ENCODE results near the gene SLC43A2. TPM values are rescaled to one million over a fixed set of nuclear protein-coding genes. Genes with fewer than 3 reads are reported as not detected.

Gene SLC43A2
- total and polyA plus RNA-seq, 2 of the 13 experiments (the other 11 are each of a cell fraction or from before 2014, with no cell fraction given) = 7.3 to 20.0 TPM

DNA sequence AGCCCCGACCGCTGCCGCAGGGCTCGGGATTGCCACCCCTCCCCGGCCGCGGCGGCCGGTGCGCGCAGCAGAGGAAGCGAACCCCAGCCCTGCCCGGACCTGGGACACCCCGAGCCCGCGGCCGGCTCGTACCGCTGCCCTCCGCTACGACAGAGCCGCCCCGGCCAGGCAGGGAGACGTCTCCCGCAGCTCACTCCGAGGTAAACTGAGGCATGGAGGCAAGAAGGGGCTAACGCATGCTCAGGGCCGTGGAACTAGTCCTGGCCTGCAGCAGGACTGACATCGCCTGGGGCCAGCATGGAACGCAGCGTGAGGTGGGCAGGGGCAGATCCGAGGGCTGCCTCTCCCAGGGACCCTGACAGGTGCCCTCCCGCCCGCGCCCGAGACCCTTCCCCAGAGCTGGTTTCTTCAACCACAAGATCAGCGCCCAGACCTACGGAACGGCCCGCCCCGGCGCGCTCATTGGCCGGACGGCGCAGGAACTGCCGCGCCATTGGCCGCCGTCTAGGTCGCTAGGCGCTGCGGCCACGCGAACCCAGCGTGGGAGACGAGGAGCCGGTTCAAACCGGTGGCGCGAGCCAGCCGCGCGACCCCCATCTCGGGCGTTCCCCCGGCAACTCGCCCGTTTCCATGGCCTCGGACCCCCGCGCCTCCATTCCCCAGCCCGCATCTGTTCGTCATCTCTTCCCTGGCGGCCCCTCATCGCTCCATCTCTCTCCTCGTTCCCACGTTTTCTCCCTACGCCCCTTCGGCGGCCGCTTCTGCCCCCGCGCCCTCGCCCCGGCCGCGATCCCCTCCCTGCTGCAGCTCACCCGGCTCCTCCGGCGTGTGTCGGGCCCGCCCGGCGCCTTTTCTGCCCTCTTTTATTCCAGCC, at the start of gene SLC43A2 (continued):
- TF ChIP-seq ZNF788 (CRISPR knock-in tag; IDR thresholded peaks at IDR 0.05; ENCODE audit: borderline replicate concordance) = no peak
- TF ChIP-seq U2AF1 (optimal IDR thresholded peaks at IDR 0.05; ENCODE audit: low read depth, low read length) = no peak
- TF ChIP-seq, protein P1, sequence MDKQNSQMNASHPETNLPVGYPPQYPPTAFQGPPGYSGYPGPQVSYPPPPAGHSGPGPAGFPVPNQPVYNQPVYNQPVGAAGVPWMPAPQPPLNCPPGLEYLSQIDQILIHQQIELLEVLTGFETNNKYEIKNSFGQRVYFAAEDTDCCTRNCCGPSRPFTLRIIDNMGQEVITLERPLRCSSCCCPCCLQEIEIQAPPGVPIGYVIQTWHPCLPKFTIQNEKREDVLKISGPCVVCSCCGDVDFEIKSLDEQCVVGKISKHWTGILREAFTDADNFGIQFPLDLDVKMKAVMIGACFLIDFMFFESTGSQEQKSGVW (CRISPR knock-in tag; IDR thresholded peaks at IDR 0.05; ENCODE audit: borderline replicate concordance) = 0 out of 2 replicates have a peak, but pooled peaks have one; percentile 63
- no peak; the same call in 1 of the 2 replicates for TF ChIP-seq ZNF225 (CRISPR knock-in tag; IDR thresholded peaks at IDR 0.05)
- TF ChIP-seq STAT5B (CRISPR knock-in tag; IDR thresholded peaks at IDR 0.05) = no peak
- TF ChIP-seq, protein P2, sequence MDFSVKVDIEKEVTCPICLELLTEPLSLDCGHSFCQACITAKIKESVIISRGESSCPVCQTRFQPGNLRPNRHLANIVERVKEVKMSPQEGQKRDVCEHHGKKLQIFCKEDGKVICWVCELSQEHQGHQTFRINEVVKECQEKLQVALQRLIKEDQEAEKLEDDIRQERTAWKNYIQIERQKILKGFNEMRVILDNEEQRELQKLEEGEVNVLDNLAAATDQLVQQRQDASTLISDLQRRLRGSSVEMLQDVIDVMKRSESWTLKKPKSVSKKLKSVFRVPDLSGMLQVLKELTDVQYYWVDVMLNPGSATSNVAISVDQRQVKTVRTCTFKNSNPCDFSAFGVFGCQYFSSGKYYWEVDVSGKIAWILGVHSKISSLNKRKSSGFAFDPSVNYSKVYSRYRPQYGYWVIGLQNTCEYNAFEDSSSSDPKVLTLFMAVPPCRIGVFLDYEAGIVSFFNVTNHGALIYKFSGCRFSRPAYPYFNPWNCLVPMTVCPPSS (IDR thresholded peaks at IDR 0.05) = no peak
- no peak for TF ChIP-seq ZNF383 (CRISPR knock-in tag; IDR thresholded peaks at IDR 0.05; ENCODE audit: borderline replicate concordance)
- peak; percentile 86 for TF ChIP-seq RNF2 (conservative IDR thresholded peaks at IDR 0.05; ENCODE audit: low read depth)
- TF ChIP-seq IKZF5 (CRISPR knock-in tag; IDR thresholded peaks at IDR 0.05) = peak; percentile 48; the same call in 1 of the 2 replicates
- no peak for TF ChIP-seq CCAR2 (optimal IDR thresholded peaks at IDR 0.05; ENCODE audit: low read depth, low read length)
- no peak for TF ChIP-seq ZUFSP (CRISPR knock-in tag; IDR thresholded peaks at IDR 0.05; ENCODE audit: borderline replicate concordance)
- TF ChIP-seq SP1 (IDR thresholded peaks at IDR 0.05) = no peak
- 0 out of 2 replicates have a peak, but pooled peaks have one; percentile 54 for TF ChIP-seq SP1 (CRISPR knock-in tag; IDR thresholded peaks at IDR 0.05)
- no peak for TF ChIP-seq ZEB1 (IDR thresholded peaks at IDR 0.05; ENCODE audit: insufficient replicate concordance, low read depth)
- no peak for TF ChIP-seq MAFG (CRISPR knock-in tag; IDR thresholded peaks at IDR 0.05)
- TF ChIP-seq ZFP36L1 (CRISPR knock-in tag; IDR thresholded peaks at IDR 0.05) = no peak
- TF ChIP-seq, protein P3, sequence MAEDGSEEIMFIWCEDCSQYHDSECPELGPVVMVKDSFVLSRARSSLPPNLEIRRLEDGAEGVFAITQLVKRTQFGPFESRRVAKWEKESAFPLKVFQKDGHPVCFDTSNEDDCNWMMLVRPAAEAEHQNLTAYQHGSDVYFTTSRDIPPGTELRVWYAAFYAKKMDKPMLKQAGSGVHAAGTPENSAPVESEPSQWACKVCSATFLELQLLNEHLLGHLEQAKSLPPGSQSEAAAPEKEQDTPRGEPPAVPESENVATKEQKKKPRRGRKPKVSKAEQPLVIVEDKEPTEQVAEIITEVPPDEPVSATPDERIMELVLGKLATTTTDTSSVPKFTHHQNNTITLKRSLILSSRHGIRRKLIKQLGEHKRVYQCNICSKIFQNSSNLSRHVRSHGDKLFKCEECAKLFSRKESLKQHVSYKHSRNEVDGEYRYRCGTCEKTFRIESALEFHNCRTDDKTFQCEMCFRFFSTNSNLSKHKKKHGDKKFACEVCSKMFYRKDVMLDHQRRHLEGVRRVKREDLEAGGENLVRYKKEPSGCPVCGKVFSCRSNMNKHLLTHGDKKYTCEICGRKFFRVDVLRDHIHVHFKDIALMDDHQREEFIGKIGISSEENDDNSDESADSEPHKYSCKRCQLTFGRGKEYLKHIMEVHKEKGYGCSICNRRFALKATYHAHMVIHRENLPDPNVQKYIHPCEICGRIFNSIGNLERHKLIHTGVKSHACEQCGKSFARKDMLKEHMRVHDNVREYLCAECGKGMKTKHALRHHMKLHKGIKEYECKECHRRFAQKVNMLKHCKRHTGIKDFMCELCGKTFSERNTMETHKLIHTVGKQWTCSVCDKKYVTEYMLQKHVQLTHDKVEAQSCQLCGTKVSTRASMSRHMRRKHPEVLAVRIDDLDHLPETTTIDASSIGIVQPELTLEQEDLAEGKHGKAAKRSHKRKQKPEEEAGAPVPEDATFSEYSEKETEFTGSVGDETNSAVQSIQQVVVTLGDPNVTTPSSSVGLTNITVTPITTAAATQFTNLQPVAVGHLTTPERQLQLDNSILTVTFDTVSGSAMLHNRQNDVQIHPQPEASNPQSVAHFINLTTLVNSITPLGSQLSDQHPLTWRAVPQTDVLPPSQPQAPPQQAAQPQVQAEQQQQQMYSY (CRISPR knock-in tag; IDR thresholded peaks at IDR 0.05) = no peak
- no peak for TF ChIP-seq TBX3 (IDR thresholded peaks at IDR 0.05; ENCODE audit: borderline replicate concordance)
- TF ChIP-seq CCDC6 (CRISPR knock-in tag; IDR thresholded peaks at IDR 0.05) = no peak; the same call in 1 of the 2 replicates
- TF ChIP-seq GTF3A (CRISPR knock-in tag; conservative IDR thresholded peaks at IDR 0.05) = no peak
- TF ChIP-seq ZFP41 (CRISPR knock-in tag; IDR thresholded peaks at IDR 0.05; ENCODE audit: borderline replicate concordance) = 0 out of 2 replicates have a peak, but pooled peaks have one; percentile 30

Data from HepG2 (cell line).